ENCODE data around the gene CCSAP. TPM values are rescaled to one million over a fixed set of nuclear protein-coding genes. Genes with fewer than 3 reads are reported as not detected.

CCSAP gene
- total RNA-seq, 5 donors from 2014 or later (not counting 1 experiment from before 2014, with no cell fraction given) = 7.9 to 11.4 (median 8.9) TPM

DNA sequence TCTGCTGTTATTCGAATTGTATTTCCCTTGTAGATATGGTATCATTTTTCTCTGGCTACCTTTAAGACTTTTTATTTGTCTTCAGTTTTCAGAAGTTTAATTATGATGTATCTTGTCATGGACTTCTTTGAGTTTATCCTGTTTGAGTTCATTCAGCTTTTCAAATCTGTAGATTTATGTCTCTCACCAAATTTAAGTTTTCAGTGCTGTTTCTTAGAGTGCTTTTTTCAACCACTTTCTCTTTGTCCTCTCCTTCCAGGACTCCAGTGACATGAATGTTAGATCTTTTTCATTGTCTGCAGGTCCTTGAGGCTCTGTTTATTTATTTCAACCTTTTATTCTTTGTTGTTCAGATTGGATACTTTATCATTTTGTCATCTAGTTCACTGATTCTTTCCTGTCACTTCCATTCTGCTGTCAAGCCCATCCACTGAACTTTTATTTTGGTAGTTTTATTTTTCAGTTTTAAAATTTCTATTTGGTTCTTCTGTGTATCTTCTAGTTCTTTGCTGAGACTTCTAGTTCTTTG, 60.5 kb downstream of the CCSAP start:
- POLR2A ChIA-PET = interaction anchor here in 1 of 2 donors (0.6 kb wide), 1 partner anchor 64 kb away, joined by 3 read pairs; no protein-coding TSS in a partner anchor
- no peak overlapping the region for H3K4me3 Mint-ChIP-seq

DNA sequence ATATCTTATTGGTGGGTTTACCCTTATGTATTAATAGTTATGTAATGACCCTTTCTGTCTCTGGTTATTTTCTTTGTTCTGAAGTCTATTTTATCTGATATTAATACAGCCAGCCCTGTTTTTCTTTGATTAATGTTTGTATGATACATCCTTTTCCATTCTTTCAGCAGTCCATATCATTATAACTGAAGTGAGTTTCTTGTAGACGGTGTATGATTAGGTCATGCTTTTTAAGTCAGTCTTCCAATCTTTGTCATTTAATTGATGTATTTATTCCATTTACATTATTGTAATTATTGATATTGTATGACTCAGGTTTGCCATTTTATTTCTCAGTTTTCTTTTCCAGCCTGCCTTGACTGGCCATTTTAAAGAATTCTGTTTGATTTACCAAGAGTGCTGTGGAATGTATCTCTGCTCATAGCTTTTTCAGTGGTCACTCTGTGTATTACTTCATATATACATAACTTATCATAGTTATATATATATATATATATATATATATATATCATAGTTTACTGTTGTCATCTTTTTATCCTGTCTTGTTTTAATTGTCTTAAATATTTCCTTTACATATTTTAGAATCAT, 61.4 kb downstream of the CCSAP start:
- ChIA-PET POLR2A (interaction anchor here in 1 of 2 donors (0.6 kb wide), 2 partner anchors 22 to 202 kb away, joined by 3 to 4 read pairs; no protein-coding TSS in a partner anchor), CTCF (interaction anchor here in 1 of 2 donors (0.5 kb wide), 1 partner anchor 106 kb away, joined by 6 read pairs; no protein-coding TSS in a partner anchor)
- H3K27ac ChIP-seq (ENCODE audit: low read length) = no peak overlapping the region
- Mint-ChIP-seq H3K4me1 (peaks cover 58 to 63% (median 60%) of the 10 kb centered on the region in 3 donors), H3K27me3 (no peaks in the 10 kb centered on the region), H3K27ac (no peak overlapping the region), H3K9me3 (no peaks in the 10 kb centered on the region), H3K36me3 (peaks cover 28% of the 10 kb centered on the region), H3K4me3 (no peak overlapping the region)
- no peak for DNase-seq
- peaks cover 0 to 2% of the 10 kb centered on the region in 2 donors for H3K36me3 ChIP-seq (ENCODE audit: control insufficient read depth in 2 of 2, extremely low read depth in 1 of 2, insufficient read depth in 1 of 2, low read length in 1 of 2)
- no peaks in the 10 kb centered on the region for H3K9me3 ChIP-seq
- H3K27me3 ChIP-seq (replicated peaks in 1 of 2; ENCODE audit: control insufficient read depth in 2 of 2, extremely low read depth in 1 of 2, insufficient read depth in 2 of 2, low read length in 1 of 2) = no peaks in the 10 kb centered on the region
- ATAC-seq (replicated peaks in 1 of 4) = no peak
- H3K4me3 ChIP-seq (ENCODE audit: control insufficient read depth in 1 of 2, extremely low read depth in 1 of 2, low read length in 1 of 2) = no peak overlapping the region
- H3K4me1 ChIP-seq (ENCODE audit: control insufficient read depth in 1 of 2, extremely low read depth in 1 of 2, insufficient read depth in 2 of 2, low read length in 2 of 2) = peaks cover 0 to 2% of the 10 kb centered on the region in 2 experiments
- WGBS (ENCODE audit: insufficient coverage) = no CpG with 5 or more reads among the region's 1 CpG

More for the DNA sequence above, 60.5 kb downstream of the CCSAP start:
- Histone ChIP-seq H3K9me3 (no peaks in the 10 kb centered on the region), H3K4me1 (ENCODE audit: control insufficient read depth in 1 of 2, extremely low read depth in 1 of 2, insufficient read depth in 2 of 2, low read length in 2 of 2) (peaks cover 0 to 2% of the 10 kb centered on the region in 2 experiments), H3K4me3 (ENCODE audit: control insufficient read depth in 1 of 2, extremely low read depth in 1 of 2, low read length in 1 of 2) (no peak overlapping the region), H3K27me3 (replicated peaks in 1 of 2; ENCODE audit: control insufficient read depth in 2 of 2, extremely low read depth in 1 of 2, insufficient read depth in 2 of 2, low read length in 1 of 2) (no peaks in the 10 kb centered on the region), H3K36me3 (ENCODE audit: control insufficient read depth in 2 of 2, extremely low read depth in 1 of 2, insufficient read depth in 1 of 2, low read length in 1 of 2) (no peaks in the 10 kb centered on the region), H3K27ac (ENCODE audit: low read length) (no peak overlapping the region)
- Mint-ChIP-seq H3K9me3 (no peaks in the 10 kb centered on the region), H3K4me1 (peaks cover 66 to 68% (median 67%) of the 10 kb centered on the region in 3 donors), H3K27ac (no peak overlapping the region), H3K27me3 (no peaks in the 10 kb centered on the region), H3K36me3 (peaks cover 32% of the 10 kb centered on the region)
- CTCF ChIA-PET = interaction anchor here in 1 of 2 donors (0.6 kb wide), 1 partner anchor 10 kb away, joined by 5 read pairs; no protein-coding TSS in a partner anchor
- no peak for ATAC-seq (replicated peaks in 1 of 4)
- WGBS (ENCODE audit: insufficient coverage) = no CpG with 5 or more reads among the region's 1 CpG
- no peak for DNase-seq

DNA sequence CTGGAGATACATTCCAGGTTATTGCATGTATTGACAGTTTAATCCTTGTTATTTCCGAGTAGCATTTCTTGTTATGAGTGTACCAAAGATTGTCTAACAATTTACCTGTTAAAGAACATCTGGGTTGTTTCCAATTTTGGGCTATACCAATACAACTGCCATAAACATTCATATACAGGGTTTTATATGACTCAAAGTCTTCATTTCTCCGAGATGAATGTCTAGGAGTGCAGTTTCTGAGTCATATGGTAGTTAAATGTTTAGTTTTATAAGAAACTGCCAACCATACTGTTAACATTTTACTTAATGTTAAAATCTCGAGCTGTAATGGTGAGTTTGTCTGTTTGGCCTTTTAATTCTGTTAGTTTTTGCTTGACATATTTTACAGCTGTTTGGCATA, 61.9 kb downstream of the CCSAP start:
- no peaks in the 10 kb centered on the region for H3K27me3 Mint-ChIP-seq
- DNase-seq (no peak), ATAC-seq (replicated peaks in 1 of 4) (no peak)
- Histone ChIP-seq H3K36me3 (ENCODE audit: control insufficient read depth in 2 of 2, extremely low read depth in 1 of 2, insufficient read depth in 1 of 2, low read length in 1 of 2) (peaks cover 0 to 2% of the 10 kb centered on the region in 2 donors), H3K27ac (ENCODE audit: low read length) (no peak overlapping the region), H3K4me1 (ENCODE audit: control insufficient read depth in 1 of 2, extremely low read depth in 1 of 2, insufficient read depth in 2 of 2, low read length in 2 of 2) (peaks cover 0 to 2% of the 10 kb centered on the region in 2 experiments), H3K4me3 (ENCODE audit: control insufficient read depth in 1 of 2, extremely low read depth in 1 of 2, low read length in 1 of 2) (no peak overlapping the region), H3K9me3 (no peaks in the 10 kb centered on the region), H3K27me3 (replicated peaks in 1 of 2; ENCODE audit: control insufficient read depth in 2 of 2, extremely low read depth in 1 of 2, insufficient read depth in 2 of 2, low read length in 1 of 2) (no peaks in the 10 kb centered on the region)
- H3K36me3 Mint-ChIP-seq = peaks cover 31% of the 10 kb centered on the region
- H3K4me3 Mint-ChIP-seq = no peak overlapping the region
- H3K9me3 Mint-ChIP-seq = no peaks in the 10 kb centered on the region
- no CpG with 5 or more reads among the region's 3 CpGs for WGBS (ENCODE audit: insufficient coverage)
- ChIA-PET POLR2A (interaction anchor here in 1 of 2 donors (0.6 kb wide), 2 partner anchors 22 to 201 kb away, joined by 3 to 4 read pairs; no protein-coding TSS in a partner anchor), CTCF (no interaction called here)
- peaks cover 58 to 64% (median 61%) of the 10 kb centered on the region in 3 donors for H3K4me1 Mint-ChIP-seq
- no peak overlapping the region for H3K27ac Mint-ChIP-seq

DNA sequence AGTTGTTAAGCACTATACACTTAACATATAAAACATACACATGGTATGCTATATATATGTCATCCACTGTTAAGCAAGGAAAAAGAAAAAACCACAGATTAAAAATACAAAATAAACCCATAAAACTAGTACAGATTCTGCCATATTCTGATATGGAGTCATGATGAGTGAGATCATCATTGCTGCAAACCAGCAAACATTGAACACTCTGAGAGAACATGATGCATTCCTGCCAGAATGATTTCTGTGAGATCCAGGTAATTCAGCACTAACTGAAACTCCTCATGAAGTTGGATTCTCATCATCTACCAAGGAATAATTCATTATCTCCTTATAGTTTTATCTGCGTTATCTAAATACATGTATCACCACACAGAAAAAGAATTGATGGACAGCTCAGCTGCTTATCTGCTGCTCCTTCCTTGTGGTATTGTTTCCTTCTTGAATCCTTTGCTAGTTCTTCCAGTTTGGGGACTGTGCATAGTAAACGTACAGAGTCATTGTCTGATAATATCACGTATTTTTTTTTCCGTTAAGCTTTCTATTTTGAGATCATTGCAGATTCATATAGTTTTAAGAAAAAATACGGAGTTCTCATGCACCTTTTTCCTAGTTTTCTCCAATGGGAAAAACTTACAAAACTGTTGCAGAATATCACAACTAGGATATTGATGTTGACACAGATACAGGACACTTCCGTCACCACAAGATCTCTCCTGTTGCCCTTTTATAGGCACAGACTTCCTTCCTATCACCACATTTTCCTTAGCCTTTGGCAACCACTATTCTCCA, 62.6 kb downstream of the CCSAP start:
- Mint-ChIP-seq H3K36me3 (peaks cover 32% of the 10 kb centered on the region), H3K4me3 (no peak overlapping the region), H3K9me3 (no peaks in the 10 kb centered on the region), H3K4me1 (peaks cover 57 to 63% (median 58%) of the 10 kb centered on the region in 3 donors), H3K27ac (no peak overlapping the region), H3K27me3 (no peaks in the 10 kb centered on the region)
- no CpG with 5 or more reads among the region's 6 CpGs for WGBS (ENCODE audit: insufficient coverage)
- DNase-seq (no peak), ATAC-seq (replicated peaks in 1 of 4) (no peak)
- Histone ChIP-seq H3K36me3 (ENCODE audit: control insufficient read depth in 2 of 2, extremely low read depth in 1 of 2, insufficient read depth in 1 of 2, low read length in 1 of 2) (peaks cover 0 to 2% of the 10 kb centered on the region in 2 donors), H3K9me3 (no peaks in the 10 kb centered on the region), H3K4me3 (ENCODE audit: control insufficient read depth in 1 of 2, extremely low read depth in 1 of 2, low read length in 1 of 2) (no peak overlapping the region), H3K4me1 (ENCODE audit: control insufficient read depth in 1 of 2, extremely low read depth in 1 of 2, insufficient read depth in 2 of 2, low read length in 2 of 2) (peaks cover 0 to 2% of the 10 kb centered on the region in 2 experiments), H3K27me3 (replicated peaks in 1 of 2; ENCODE audit: control insufficient read depth in 2 of 2, extremely low read depth in 1 of 2, insufficient read depth in 2 of 2, low read length in 1 of 2) (no peaks in the 10 kb centered on the region), H3K27ac (ENCODE audit: low read length) (no peak overlapping the region)
- ChIA-PET CTCF (no interaction called here), POLR2A (no interaction called here)

DNA sequence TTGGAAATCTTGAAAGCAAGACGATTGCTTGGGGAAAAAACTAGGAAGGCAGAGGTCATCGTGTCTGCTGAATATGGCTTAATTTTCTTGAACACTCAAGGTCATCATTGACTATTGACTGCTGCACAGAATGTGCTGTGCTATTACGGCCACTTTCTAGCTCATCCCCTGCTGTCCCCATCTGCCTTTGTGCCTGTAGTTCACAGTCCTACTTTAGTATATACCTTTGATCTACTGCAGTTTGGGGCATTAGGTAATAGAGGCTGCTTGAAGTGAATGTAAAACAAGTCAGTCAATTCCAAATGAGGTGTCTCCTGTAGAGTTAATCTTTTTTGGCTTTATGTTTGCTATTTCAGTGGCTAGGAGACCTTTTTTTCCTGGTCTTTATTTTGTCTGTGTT, 63.6 kb downstream of the CCSAP start:
- Mint-ChIP-seq H3K9me3 (no peaks in the 10 kb centered on the region), H3K4me3 (no peak overlapping the region), H3K27ac (no peak overlapping the region), H3K27me3 (no peaks in the 10 kb centered on the region), H3K36me3 (peaks cover 25% of the 10 kb centered on the region), H3K4me1 (peaks cover 56 to 63% (median 58%) of the 10 kb centered on the region in 3 donors)
- Histone ChIP-seq H3K4me3 (ENCODE audit: control insufficient read depth in 1 of 2, extremely low read depth in 1 of 2, low read length in 1 of 2) (no peak overlapping the region), H3K36me3 (ENCODE audit: control insufficient read depth in 2 of 2, extremely low read depth in 1 of 2, insufficient read depth in 1 of 2, low read length in 1 of 2) (peaks cover 0 to 2% of the 10 kb centered on the region in 2 donors), H3K27me3 (replicated peaks in 1 of 2; ENCODE audit: control insufficient read depth in 2 of 2, extremely low read depth in 1 of 2, insufficient read depth in 2 of 2, low read length in 1 of 2) (no peaks in the 10 kb centered on the region), H3K27ac (ENCODE audit: low read length) (no peak overlapping the region), H3K9me3 (no peaks in the 10 kb centered on the region), H3K4me1 (ENCODE audit: control insufficient read depth in 1 of 2, extremely low read depth in 1 of 2, insufficient read depth in 2 of 2, low read length in 2 of 2) (no peaks in the 10 kb centered on the region)
- ChIA-PET CTCF (no interaction called here), POLR2A (no interaction called here)
- no peak for DNase-seq
- WGBS (ENCODE audit: insufficient coverage) = 90% methylated on average over 2 of the region's 3 CpGs
- ATAC-seq (replicated peaks in 1 of 4) = no peak

DNA sequence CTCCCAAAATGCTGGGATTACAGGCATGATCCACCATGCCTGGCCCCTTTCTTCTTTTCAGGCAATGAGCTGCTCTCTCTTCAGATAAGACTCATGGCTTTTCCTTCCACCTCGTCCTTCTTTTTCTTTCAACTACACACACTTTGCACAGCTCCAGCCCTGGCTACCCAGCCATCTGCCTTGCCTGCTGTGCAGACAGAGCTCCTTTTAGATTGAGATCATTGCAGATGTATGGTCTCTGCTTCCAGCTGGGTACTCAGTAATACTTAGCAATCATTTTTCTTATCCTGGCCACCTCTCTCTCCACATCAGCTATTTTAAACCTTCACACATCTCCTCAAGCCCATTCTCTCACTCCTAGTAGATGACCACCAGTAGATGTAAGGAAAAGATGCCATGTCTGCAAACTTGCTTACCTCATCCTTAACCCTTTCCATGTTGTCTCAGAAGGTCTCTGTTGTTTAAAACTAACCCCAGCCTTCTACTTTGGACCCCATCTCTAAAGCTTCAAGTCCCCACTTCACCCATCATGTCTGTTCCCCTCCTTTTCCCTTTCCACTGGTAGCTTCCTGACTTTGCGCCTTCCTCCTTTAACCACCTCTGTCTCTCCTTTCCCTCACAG, 64.6 kb downstream of the CCSAP start:
- H3K27ac ChIP-seq (ENCODE audit: low read length) = no peak overlapping the region
- H3K36me3 Mint-ChIP-seq = peaks cover 25% of the 10 kb centered on the region
- peaks cover 55 to 61% (median 61%) of the 10 kb centered on the region in 3 donors for H3K4me1 Mint-ChIP-seq
- no peak overlapping the region for H3K27ac Mint-ChIP-seq
- 100% methylated on average over 2 of the region's 2 CpGs for WGBS (ENCODE audit: insufficient coverage)
- no peaks in the 10 kb centered on the region for H3K9me3 Mint-ChIP-seq
- CTCF ChIA-PET = interaction anchor here in 1 of 2 donors (0.5 to 0.6 kb wide), 2 partner anchors 19 to 85 kb away, joined by 3 to 4 read pairs; no protein-coding TSS in a partner anchor
- DNase-seq (no peak), ATAC-seq (replicated peaks in 1 of 4) (no peak)
- peaks cover 0 to 3% of the 10 kb centered on the region in 2 experiments for H3K4me1 ChIP-seq (ENCODE audit: control insufficient read depth in 1 of 2, extremely low read depth in 1 of 2, insufficient read depth in 2 of 2, low read length in 2 of 2)
- no peak overlapping the region for H3K4me3 ChIP-seq (ENCODE audit: control insufficient read depth in 1 of 2, extremely low read depth in 1 of 2, low read length in 1 of 2)
- no peaks in the 10 kb centered on the region for H3K9me3 ChIP-seq
- H3K27me3 Mint-ChIP-seq = no peaks in the 10 kb centered on the region
- H3K4me3 Mint-ChIP-seq = no peak overlapping the region
- POLR2A ChIA-PET = no interaction called here
- H3K27me3 ChIP-seq (replicated peaks in 1 of 2; ENCODE audit: control insufficient read depth in 2 of 2, extremely low read depth in 1 of 2, insufficient read depth in 2 of 2, low read length in 1 of 2) = no peaks in the 10 kb centered on the region
- peaks cover 0 to 2% of the 10 kb centered on the region in 2 donors for H3K36me3 ChIP-seq (ENCODE audit: control insufficient read depth in 2 of 2, extremely low read depth in 1 of 2, insufficient read depth in 1 of 2, low read length in 1 of 2)

Measured in T-cell (primary cell).